Measurements from ENCODE around the gene PDIK1L. TPM values are rescaled to one million over a fixed set of nuclear protein-coding genes. Genes with fewer than 3 reads are reported as not detected.

The PDIK1L gene
- 4.2 and 4.4 TPM in 2 replicates for total RNA-seq

GRCh38 chr1:26111530-26112406, at the start of gene PDIK1L:
Gene PDIK1L (plus strand): TSS chr1:26111824. CDS start chr1:26114309, 2,485 bp downstream.

DNA sequence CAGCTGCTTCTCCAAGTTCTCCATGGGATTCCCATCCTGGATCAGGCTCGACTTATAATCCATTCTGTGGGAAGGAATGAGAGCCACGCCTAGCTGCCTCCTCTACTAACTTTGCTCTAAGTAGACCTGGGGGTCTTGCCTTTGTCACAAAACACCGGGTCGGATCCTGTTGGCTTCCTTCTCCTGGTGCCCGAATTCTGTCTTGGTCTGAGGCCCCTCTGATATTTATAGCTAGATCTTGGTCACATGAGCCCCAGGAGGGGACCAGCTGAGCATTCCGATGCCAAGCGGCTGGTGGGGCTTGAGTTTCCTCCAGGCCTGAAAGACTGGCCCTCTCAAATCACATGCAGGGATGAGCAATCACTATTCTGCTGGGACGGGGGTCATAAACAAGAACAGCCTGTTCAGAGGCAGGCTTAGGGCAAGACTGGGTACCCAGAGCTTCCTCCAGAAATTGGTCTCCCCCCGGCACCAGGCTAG, 44.2 kb upstream of the PDIK1L start, which contains the start of gene TRIM63:
TRIM63 (minus strand) TSS at position 199 of the 480 bp plus-strand sequence; CDS start at position 63, 136 bp downstream.

DNA sequence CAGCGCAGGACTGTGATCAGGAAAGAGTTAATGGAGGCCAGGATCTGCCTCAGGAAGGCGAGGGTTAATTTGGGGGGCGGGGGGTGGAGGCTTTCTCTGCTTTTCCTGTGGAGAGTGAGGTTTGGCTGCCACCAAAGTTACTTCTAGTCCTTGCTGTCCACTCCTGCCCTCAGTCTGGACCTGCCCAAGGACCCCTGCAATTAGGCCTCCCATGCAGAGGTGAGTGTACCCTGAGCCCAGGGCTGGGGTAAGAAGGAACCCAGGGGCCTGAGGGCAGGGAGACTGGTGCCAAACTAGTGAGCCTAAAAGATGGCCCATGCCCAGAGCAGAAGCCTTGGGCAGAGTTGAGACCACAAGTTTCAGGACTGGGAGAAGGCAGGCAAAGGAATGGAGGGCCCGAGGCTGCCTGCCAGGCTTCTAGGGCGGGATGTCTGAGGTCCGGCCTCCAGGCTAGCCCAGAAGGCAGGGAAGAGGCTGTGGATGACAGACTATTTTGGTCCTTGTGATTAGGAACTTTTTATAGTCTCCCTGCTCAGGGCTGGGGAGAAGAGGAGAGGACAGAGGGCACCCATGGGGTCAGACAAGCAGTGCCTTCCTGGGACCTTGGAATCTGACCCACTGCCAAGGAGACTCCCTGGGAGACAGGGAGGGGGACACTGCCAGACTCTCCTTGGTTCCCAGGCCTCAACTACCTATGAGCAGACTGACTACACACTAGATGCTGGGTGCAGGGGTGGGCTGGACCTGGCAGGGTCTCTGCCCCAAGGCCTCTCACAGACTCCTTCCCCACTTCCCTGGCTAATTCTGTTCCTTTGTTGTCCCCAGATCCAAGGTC, 47.5 kb downstream of the PDIK1L start, which contains the start of gene FAM110D:
FAM110D (plus strand) TSS at position 172 of the 835 bp plus-strand sequence. CDS start 2,213 bp downstream, outside the sequence.

DNA sequence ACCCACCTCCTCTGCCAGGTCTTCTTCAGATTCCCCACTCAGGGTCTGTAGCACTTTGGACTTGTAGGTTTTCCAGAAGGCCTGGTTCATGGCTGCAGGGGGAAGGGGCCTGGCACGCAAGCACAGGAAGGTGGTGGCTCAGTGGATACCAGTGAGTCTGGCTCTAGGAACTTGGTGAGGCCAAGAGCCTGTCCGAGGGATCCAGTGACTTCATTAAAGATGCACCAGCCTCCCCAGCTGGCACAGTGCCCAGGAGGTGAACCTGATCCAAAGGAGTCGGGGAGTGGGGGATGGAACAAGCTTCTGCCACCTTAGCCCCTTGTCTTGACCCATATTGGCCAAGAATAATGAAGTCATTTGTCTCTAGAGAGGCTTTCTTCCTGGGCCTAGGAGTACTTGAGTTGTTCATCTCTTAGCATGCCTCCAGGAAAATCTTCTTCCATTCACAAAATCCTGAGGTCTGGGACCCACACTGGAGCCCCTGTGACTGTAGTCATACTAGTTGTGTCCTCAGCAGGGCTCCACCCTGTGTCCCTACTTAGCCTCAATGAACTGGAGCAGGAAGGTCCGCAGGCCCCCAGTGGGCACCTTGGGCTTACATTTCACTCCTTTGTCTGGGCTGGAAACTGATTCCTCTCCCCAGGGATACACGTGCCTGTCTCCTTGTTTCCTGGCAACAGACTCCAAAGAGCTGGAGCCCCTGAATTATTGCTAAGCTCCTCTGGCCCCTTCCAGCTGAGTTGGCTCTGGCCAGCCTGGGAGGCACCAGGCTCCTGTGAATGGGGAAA, 57.0 kb downstream of the PDIK1L start, which contains the start of gene C1orf232:
C1orf232 (minus strand) TSS at position 554 of the 788 bp plus-strand sequence; CDS start at position 90, 464 bp downstream.

DNA sequence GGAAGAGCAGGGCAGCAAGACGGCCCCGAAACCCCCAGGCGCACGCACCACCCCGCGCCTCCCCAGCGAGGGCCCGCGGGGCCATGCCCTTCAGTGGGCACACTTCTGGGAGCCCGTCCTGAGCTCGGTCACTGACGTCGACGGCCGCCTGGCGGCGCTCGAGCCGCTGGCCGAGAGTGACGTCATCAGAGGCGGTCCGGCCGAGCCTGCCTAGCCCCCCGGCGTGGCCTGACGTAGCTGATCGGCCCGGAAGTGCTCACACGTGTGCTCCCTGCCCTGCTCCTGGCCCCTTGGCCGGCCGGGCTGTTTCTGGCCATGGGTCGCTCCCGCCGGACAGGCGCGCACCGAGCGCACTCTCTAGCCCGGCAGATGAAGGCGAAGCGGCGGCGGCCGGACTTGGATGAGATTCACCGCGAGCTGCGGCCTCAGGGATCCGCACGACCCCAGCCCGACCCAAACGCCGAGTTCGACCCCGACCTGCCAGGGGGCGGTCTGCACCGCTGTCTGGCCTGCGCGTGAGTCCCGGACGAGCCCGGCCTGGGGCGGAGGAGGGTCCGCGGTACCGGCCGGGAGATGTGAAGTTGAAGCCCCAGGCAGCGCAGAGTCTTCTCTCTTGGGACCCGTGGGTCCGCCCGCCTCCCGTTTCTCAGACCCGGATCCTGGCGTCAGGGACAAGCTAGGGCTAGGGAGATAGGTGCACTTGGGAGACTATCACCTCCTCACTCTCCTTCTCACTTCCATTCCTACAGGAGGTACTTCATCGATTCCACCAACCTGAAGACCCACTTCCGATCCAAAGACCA, 58.2 kb downstream of the PDIK1L start, which contains the start of gene ZNF593:
ZNF593 (plus strand) TSS at position 240 of the 803 bp plus-strand sequence; CDS start at position 316, 76 bp downstream.

GRCh38 chr1:26171084-26172072, 59.8 kb downstream of the PDIK1L start, which contains the start of gene ZNF593OS:
Gene ZNF593OS (minus strand): TSS chr1:26171832. CDS start chr1:26171661, 171 bp downstream.

Other genes with a start within 250 kb of the PDIK1L start
- gene PAQR7, start 236.1 kb upstream of the PDIK1L start, total RNA-seq: 29.9 and 37.0 TPM in 2 replicates
- gene STMN1, start 205.4 kb upstream of the PDIK1L start, total RNA-seq: 150 and 162 TPM in 2 replicates
- 12.0 and 12.6 TPM in 2 replicates for gene PAFAH2, start 113.8 kb upstream of the PDIK1L start, total RNA-seq
- gene EXTL1, start 90.0 kb upstream of the PDIK1L start, total RNA-seq: not detected in 2 replicates
- gene SLC30A2, start 65.7 kb upstream of the PDIK1L start, total RNA-seq: not detected in 2 replicates
- not detected in 2 replicates for gene TRIM63, start 44.2 kb upstream of the PDIK1L start, total RNA-seq
- not detected in 2 replicates for gene FAM110D, start 47.3 kb downstream of the PDIK1L start, total RNA-seq
- not detected in 2 replicates for gene C1orf232, start 57.1 kb downstream of the PDIK1L start, total RNA-seq
- 41.9 and 54.0 TPM in 2 replicates for gene ZNF593, start 58.1 kb downstream of the PDIK1L start, total RNA-seq
- gene ZNF593OS, start 60.0 kb downstream of the PDIK1L start, total RNA-seq: not detected in 2 replicates
- 16.8 and 31.6 TPM in 2 replicates for gene CNKSR1, start 65.7 kb downstream of the PDIK1L start, total RNA-seq
- gene CATSPER4, start 78.8 kb downstream of the PDIK1L start, total RNA-seq: not detected in 2 replicates
- gene CEP85, start 122.4 kb downstream of the PDIK1L start, total RNA-seq: 8.2 and 13.9 TPM in 2 replicates
- 292 and 328 TPM in 2 replicates for gene SH3BGRL3, start 168.3 kb downstream of the PDIK1L start, total RNA-seq
- gene UBXN11, start 194.8 kb downstream of the PDIK1L start, total RNA-seq: 0.93 and 4.8 TPM in 2 replicates
- gene CD52, start 206.1 kb downstream of the PDIK1L start, total RNA-seq: not detected in 2 replicates
- gene CRYBG2, start 242.3 kb downstream of the PDIK1L start, total RNA-seq: 72.4 and 99.7 TPM in 2 replicates

Measured in airway epithelial cell (primary cell).